ENCODE data around the gene TPST2.

DNA sequence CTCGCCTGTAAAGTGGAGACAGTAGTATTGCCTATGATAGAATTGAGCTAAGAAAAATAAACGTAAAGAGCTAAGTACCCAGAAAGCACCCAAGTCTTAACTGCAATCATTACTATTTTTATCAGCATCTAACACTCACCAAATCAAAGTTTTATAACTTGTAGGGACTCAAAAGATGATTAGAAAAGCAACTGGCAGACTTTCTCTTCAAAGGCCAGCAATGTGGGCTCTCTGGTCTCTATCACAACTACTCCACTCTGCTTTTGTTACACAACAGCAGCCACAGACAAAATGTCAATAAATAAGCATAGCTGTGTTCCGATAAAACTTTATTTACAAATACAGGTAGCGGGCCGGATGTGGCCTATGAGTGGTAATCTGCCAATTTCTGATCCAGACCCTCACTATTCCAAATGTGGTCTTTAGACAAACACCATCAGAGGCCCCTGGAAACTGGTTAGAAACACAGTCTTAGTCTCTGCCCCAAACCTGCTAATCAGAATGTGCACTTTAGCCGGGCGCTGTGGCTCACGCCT lies 8.2 kb downstream of the TPST2 start:
- TF ChIP-seq ZNF274 (IDR thresholded peaks at IDR 0.05; ENCODE audit: borderline replicate concordance, low read depth, low read length) = no peak
- TF ChIP-seq, protein P1, sequence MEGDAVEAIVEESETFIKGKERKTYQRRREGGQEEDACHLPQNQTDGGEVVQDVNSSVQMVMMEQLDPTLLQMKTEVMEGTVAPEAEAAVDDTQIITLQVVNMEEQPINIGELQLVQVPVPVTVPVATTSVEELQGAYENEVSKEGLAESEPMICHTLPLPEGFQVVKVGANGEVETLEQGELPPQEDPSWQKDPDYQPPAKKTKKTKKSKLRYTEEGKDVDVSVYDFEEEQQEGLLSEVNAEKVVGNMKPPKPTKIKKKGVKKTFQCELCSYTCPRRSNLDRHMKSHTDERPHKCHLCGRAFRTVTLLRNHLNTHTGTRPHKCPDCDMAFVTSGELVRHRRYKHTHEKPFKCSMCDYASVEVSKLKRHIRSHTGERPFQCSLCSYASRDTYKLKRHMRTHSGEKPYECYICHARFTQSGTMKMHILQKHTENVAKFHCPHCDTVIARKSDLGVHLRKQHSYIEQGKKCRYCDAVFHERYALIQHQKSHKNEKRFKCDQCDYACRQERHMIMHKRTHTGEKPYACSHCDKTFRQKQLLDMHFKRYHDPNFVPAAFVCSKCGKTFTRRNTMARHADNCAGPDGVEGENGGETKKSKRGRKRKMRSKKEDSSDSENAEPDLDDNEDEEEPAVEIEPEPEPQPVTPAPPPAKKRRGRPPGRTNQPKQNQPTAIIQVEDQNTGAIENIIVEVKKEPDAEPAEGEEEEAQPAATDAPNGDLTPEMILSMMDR (IDR thresholded peaks at IDR 0.05 in 2 of 3, conservative IDR thresholded peaks at IDR 0.05 in 1 of 3; ENCODE audit: insufficient read depth in 2 of 3, low read depth in 1 of 3, low read length in 3 of 3) = no peak
- no peak for TF ChIP-seq HCFC1 (IDR thresholded peaks at IDR 0.05; ENCODE audit: low read depth, low read length)
- TF ChIP-seq, protein P2, sequence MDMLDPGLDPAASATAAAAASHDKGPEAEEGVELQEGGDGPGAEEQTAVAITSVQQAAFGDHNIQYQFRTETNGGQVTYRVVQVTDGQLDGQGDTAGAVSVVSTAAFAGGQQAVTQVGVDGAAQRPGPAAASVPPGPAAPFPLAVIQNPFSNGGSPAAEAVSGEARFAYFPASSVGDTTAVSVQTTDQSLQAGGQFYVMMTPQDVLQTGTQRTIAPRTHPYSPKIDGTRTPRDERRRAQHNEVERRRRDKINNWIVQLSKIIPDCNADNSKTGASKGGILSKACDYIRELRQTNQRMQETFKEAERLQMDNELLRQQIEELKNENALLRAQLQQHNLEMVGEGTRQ (CRISPR knock-in tag; IDR thresholded peaks at IDR 0.05) = no peak
- TF ChIP-seq, protein P3, sequence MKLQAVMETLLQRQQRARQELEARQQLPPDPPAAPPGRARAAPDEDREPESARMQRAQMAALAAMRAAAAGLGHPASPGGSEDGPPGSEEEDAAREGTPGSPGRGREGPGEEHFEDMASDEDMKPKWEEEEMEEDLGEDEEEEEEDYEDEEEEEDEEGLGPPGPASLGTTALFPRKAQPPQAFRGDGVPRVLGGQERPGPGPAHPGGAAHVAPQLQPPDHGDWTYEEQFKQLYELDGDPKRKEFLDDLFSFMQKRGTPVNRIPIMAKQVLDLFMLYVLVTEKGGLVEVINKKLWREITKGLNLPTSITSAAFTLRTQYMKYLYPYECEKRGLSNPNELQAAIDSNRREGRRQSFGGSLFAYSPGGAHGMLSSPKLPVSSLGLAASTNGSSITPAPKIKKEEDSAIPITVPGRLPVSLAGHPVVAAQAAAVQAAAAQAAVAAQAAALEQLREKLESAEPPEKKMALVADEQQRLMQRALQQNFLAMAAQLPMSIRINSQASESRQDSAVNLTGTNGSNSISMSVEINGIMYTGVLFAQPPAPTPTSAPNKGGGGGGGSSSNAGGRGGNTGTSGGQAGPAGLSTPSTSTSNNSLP (IDR thresholded peaks at IDR 0.05; ENCODE audit: borderline replicate concordance, low read depth, low read length) = no peak
- TF ChIP-seq ELF1 (tag; IDR thresholded peaks at IDR 0.05) = no peak
- no peak for TF ChIP-seq SAFB2 (IDR thresholded peaks at IDR 0.05; ENCODE audit: borderline replicate concordance, low read depth, low read length, severe bottlenecking)
